Tibial artery (tissue), 4 donors: ENCODE data around the gene KCTD21.

Source experiments
- DNase-seq, 2 donors: peaks; one replicate each; pipeline ENCODE4 v3.0.0-alpha.2; 2019
- H3K27ac ChIP-seq, 2 donors: fragments of 200-600 bp; sonication (generic) in 1 of 2; 1 replicate in 1 of 2; 2 replicates in 1 of 2; pipeline ENCODE4 v1.5.1; 2018 to 2019; ENCODE audit warnings: mild to moderate bottlenecking in 1 of 2
- H3K27me3 ChIP-seq, 2 donors: fragments of 200-600 bp; sonication (generic) in 1 of 2; one replicate each; pipeline versions ENCODE4 v1.5.1 to v1.6.0; 2016 to 2019
- H3K36me3 ChIP-seq, 3 donors: fragments of 200-600 bp; sonication (generic) in 2 of 3; one replicate each; pipeline ENCODE4 v1.5.1; 2016 to 2019; ENCODE audit warnings: mild to moderate bottlenecking in 2 of 3
- H3K4me1 ChIP-seq, 4 donors: fragments of 200-600 bp; sonication (generic) in 2 of 4; 1 replicate in 3 of 4; 2 replicates in 1 of 4; pipeline ENCODE4 v1.5.1; 2016 to 2019
- H3K4me3 ChIP-seq, 2 donors: fragments of 200-600 bp; sonication (generic) in 1 of 2; 1 replicate in 1 of 2; 2 replicates in 1 of 2; pipeline ENCODE4 v1.5.1; 2018 to 2019; ENCODE audit warnings: mild to moderate bottlenecking in 2 of 2
- H3K9me3 ChIP-seq, 3 donors: fragments of 200-600 bp; sonication (generic) in 1 of 3; one replicate each; pipeline ENCODE4 v1.5.1; 2016 to 2019
- intact Hi-C: fragments of 100-400 bp; cut with DNase I; formaldehyde crosslinking; loops from one replicate; pipeline ENCODE4 v1.15.0; 2023; ENCODE audit warnings: low total_unique reads
- TF ChIP-seq, protein P1 (sequence below), 2 experiments: fragments of 200-600 bp in 1 of 2; fragments of 450-650 bp in 1 of 2; IDR thresholded peaks; one replicate each; pipeline ENCODE4 v1.5.1; 2017 to 2019; ENCODE audit warnings: antibody characterized with exemption in 2 of 2, mild to moderate bottlenecking in 1 of 2, moderate library complexity in 1 of 2

KCTD21 gene

DNA sequence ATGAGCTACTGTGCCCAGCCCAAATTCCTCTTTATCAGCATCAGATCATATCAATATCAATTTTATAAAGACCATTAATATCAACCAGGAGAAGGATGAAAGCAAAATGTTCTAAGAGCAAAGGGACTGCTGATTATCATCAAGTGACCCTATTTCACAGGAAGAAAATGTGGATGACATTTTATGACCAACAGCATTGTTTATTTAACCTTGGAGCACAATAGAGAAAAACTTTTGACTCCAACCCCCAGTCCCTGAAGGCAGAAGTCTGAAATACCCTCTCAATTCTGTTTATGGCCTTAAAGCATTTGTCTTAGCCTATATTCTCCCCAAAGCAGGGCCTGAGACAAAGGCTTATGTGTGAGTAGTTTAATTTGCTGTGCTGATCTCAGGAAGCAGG is 37.7 kb downstream of the KCTD21 start:
- Histone ChIP-seq H3K4me3 (no peak overlapping the region), H3K36me3 (no peaks in the 10 kb centered on the region), H3K27ac (peak overlapping the region in 1 of 2 donors; percentile 51), H3K27me3 (no peaks in the 10 kb centered on the region), H3K9me3 (no peaks in the 10 kb centered on the region), H3K4me1 (peaks cover 0 to 16% (median 3%) of the 10 kb centered on the region in 4 donors)
- TF ChIP-seq, protein P1, sequence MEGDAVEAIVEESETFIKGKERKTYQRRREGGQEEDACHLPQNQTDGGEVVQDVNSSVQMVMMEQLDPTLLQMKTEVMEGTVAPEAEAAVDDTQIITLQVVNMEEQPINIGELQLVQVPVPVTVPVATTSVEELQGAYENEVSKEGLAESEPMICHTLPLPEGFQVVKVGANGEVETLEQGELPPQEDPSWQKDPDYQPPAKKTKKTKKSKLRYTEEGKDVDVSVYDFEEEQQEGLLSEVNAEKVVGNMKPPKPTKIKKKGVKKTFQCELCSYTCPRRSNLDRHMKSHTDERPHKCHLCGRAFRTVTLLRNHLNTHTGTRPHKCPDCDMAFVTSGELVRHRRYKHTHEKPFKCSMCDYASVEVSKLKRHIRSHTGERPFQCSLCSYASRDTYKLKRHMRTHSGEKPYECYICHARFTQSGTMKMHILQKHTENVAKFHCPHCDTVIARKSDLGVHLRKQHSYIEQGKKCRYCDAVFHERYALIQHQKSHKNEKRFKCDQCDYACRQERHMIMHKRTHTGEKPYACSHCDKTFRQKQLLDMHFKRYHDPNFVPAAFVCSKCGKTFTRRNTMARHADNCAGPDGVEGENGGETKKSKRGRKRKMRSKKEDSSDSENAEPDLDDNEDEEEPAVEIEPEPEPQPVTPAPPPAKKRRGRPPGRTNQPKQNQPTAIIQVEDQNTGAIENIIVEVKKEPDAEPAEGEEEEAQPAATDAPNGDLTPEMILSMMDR (IDR thresholded peaks at IDR 0.05): no peak
- intact Hi-C loops: loop anchor here (5.0 kb wide), 1 partner anchor 417 kb away; no protein-coding TSS in a partner anchor
- no peak for DNase-seq

DNA sequence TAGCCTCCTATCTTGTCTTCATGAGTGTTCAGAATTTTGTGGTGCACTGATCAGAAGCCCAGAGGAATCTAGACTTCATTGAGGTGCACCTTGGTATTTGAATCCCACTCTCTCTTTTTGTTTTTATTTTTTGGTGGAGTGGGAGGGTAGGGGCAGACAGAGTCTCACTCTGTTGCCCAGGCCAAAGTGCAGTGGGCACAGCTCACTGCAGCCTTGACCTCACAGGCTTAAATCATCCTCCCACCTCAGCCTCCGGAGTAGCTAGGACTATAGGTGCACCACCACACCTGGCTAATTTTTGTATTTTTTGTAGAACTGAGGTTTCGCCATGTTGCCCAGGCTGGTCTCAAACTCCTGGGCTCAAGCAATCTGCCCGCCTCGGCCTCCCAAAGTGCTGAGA is 38.1 kb downstream of the KCTD21 start:
- H3K4me1 ChIP-seq: peaks cover 0 to 16% (median 3%) of the 10 kb centered on the region in 4 donors
- H3K4me3 ChIP-seq: no peak overlapping the region
- H3K27me3 ChIP-seq: no peaks in the 10 kb centered on the region
- no peaks in the 10 kb centered on the region for H3K36me3 ChIP-seq
- H3K27ac ChIP-seq: peak overlapping the region in 1 of 2 donors; percentile 51
- intact Hi-C loops: loop anchor here (5.0 kb wide), 1 partner anchor 417 kb away; no protein-coding TSS in a partner anchor
- no peaks in the 10 kb centered on the region for H3K9me3 ChIP-seq
- TF ChIP-seq, protein P1 (IDR thresholded peaks at IDR 0.05): no peak
- no peak for DNase-seq

DNA sequence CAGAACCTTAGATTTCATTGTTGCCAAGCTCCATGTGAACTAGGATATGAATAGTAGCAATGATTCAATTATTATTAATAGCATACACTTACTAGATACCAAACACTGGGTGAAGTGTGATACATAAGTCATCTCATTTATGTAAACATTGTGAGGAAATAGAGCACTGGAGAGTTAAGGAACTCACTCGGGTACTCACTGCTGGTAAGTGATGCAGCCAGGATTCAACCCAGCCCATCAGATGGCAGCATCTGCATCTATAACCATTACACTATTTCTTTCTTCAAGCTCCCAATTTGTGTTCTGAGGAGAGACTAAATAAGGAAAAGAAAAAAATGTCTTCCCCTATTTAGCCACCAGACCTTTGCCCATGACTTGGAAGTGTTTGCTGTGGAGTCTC is 38.8 kb downstream of the KCTD21 start:
- intact Hi-C loops: loop anchor here (5.0 kb wide), 2 partner anchors 403 to 418 kb away; no protein-coding TSS in a partner anchor
- TF ChIP-seq, protein P1 (IDR thresholded peaks at IDR 0.05): peak; percentile 56 to 57

DNA sequence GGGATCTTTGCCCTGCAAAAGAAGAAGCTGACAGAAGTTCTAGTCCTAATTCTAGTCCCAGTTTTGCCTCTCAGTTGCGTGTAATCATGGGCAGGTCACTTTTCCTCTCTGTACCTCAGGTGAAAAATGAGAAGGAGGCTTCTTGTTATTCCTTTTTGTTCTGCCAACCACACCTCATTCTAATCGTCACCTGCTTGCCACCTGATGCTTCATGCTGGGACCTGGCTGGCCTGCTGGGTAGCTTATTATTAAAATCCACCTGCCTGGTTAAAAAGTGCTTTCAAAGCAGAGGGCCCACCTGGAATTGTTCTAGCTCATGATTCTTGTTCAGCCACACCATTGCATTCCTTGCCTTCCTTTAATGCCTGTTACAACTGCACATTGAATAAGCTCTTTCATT is 40.6 kb downstream of the KCTD21 start:
- intact Hi-C loops: loop anchor here (5.0 kb wide), 1 partner anchor 404 kb away; no protein-coding TSS in a partner anchor
- Histone ChIP-seq H3K36me3 (no peaks in the 10 kb centered on the region), H3K4me1 (peaks cover 0 to 16% (median 3%) of the 10 kb centered on the region in 4 donors), H3K4me3 (no peak overlapping the region), H3K9me3 (no peaks in the 10 kb centered on the region), H3K27me3 (no peaks in the 10 kb centered on the region), H3K27ac (no peak overlapping the region)
- TF ChIP-seq, protein P1 (IDR thresholded peaks at IDR 0.05): no peak
- no peak for DNase-seq

More for the DNA sequence above, 38.8 kb downstream of the KCTD21 start:
- Histone ChIP-seq H3K4me1 (peaks cover 0 to 16% (median 3%) of the 10 kb centered on the region in 4 donors), H3K36me3 (no peaks in the 10 kb centered on the region), H3K27ac (peak overlapping the region in 1 of 2 donors; percentile 51), H3K27me3 (no peaks in the 10 kb centered on the region), H3K9me3 (no peaks in the 10 kb centered on the region), H3K4me3 (no peak overlapping the region)
- DNase-seq: peak in 1 of 2 donors; percentile 65

DNA sequence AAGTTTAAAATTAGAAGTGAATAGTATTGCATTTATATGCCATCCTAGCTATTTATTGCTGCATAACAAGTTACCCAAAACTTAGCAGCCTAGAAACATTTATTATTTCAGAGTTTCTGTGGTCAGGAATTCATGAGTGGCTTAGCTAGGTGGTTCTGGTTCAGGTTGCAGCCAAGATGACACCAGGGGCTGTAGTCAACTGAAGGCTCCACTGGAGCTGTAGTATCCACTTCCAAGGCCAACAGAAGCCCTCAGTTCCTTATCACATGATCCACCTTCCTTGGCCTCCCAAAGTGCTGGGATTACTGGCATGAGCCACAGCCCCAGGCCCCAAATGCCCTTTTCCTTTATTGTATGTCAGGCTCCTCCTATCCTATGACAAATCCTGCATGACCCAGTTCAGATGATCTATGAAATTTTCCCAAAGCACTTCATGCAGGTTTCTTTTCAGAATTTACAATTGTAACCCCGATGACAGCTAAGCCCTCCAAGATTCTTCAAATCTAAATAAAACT is 42.9 kb downstream of the KCTD21 start:
- Histone ChIP-seq H3K9me3 (no peaks in the 10 kb centered on the region), H3K4me3 (no peak overlapping the region), H3K27me3 (no peaks in the 10 kb centered on the region), H3K27ac (no peak overlapping the region), H3K36me3 (no peaks in the 10 kb centered on the region), H3K4me1 (peaks cover 0 to 17% (median 6%) of the 10 kb centered on the region in 4 donors)
- TF ChIP-seq, protein P1 (IDR thresholded peaks at IDR 0.05): no peak
- intact Hi-C loops: loop anchor here (5.0 kb wide), 1 partner anchor 407 kb away; no protein-coding TSS in a partner anchor
- DNase-seq: no peak
